Upper lobe of right lung (tissue), 1 donor: ENCODE measurements around the gene P3H2. TPM values are rescaled to one million over a fixed set of nuclear protein-coding genes. Genes with fewer than 3 reads are reported as not detected.

ENCODE experiments used
- ATAC-seq: fragments of 200-7000 bp; cut with Tn5 transposase; one replicate; pipeline ENCODE4 v1.9.1; 2020; ENCODE audit warnings: mild to moderate bottlenecking, moderate library complexity
- DNase-seq: peaks from one replicate; pipeline ENCODE4 v3.0.0-alpha.2; 2020
- H3K27ac ChIP-seq: fragments of 200-600 bp; one replicate; pipeline ENCODE4 v1.8.0; 2022
- H3K27me3 ChIP-seq: fragments of 200-600 bp; one replicate; pipeline ENCODE4 v1.8.0; 2022; ENCODE audit warnings: mild to moderate bottlenecking
- H3K36me3 ChIP-seq: fragments of 200-600 bp; one replicate; pipeline ENCODE4 v1.8.0; 2022
- H3K4me1 ChIP-seq: fragments of 200-600 bp; one replicate; pipeline ENCODE4 v1.8.0; 2022
- H3K4me3 ChIP-seq: fragments of 200-600 bp; one replicate; pipeline ENCODE4 v1.8.0; 2022; ENCODE audit warnings: mild to moderate bottlenecking
- H3K9me3 ChIP-seq: fragments of 200-600 bp; one replicate; pipeline ENCODE4 v1.8.0; 2022
- CTCF ChIP-seq: fragments of 200-600 bp; IDR thresholded peaks from one replicate; pipeline ENCODE4 v1.8.0; 2022; ENCODE audit warnings: antibody characterized with exemption
- intact Hi-C: fragments of 100-400 bp; cut with DNase I; formaldehyde crosslinking; loops from one replicate; pipeline ENCODE4 v1.11.0; 2022
- total RNA-seq: library from RNA; stranded (reverse); fragmentation: NEBNext Ultra II Directional; extraction: Animal tissue kit (Norgen Biotek cat#: 25700); gene quantifications from one replicate; pipeline ENCODE4 v1.2.1, GENCODE V29; 2021
- donor health status: DM: no; HTN: yes; CAD: no; lungs with severe emphysema.

The P3H2 gene
- total RNA-seq, 1 donor from 2014 or later, result 79.0 TPM

GRCh38 chr3:190121383-190121782 lies 686 bp upstream of the P3H2 start:
- intact Hi-C loops, result no loop called here
- peak overlapping the region; percentile 56 for H3K4me3 ChIP-seq
- peak overlapping the region; percentile 66 for H3K27ac ChIP-seq
- no peaks in the 10 kb centered on the region for H3K27me3 ChIP-seq
- no peaks in the 10 kb centered on the region for H3K9me3 ChIP-seq
- no peak for TF ChIP-seq CTCF
- no peaks in the 10 kb centered on the region for H3K36me3 ChIP-seq
- ATAC-seq (no peak), DNase-seq (no peak)
- H3K4me1 ChIP-seq, result peaks cover 8% of the 10 kb centered on the region

GRCh38 chr3:190121061-190121377 lies 322 bp upstream of the P3H2 start:
- Histone ChIP-seq H3K36me3 (no peaks in the 10 kb centered on the region), H3K4me1 (peaks cover 8% of the 10 kb centered on the region), H3K27ac (peak overlapping the region; percentile 66), H3K27me3 (no peaks in the 10 kb centered on the region), H3K9me3 (no peaks in the 10 kb centered on the region), H3K4me3 (peak overlapping the region; percentile 56)
- no peak for TF ChIP-seq CTCF
- ATAC-seq (no peak), DNase-seq (no peak)
- intact Hi-C loops, result no loop called here

- no peaks in the 10 kb centered on the region for H3K36me3 ChIP-seq
- TF ChIP-seq CTCF, result no peak
- intact Hi-C loops, result no loop called here
These were observed 1.0 kb downstream of the P3H2 start for GRCh38 chr3:190119461-190120268.

GRCh38 chr3:190118438-190118837 lies 2.3 kb downstream of the P3H2 start:
- peak overlapping the region; percentile 41 for H3K4me3 ChIP-seq
- no peak overlapping the region for H3K27ac ChIP-seq
- no peaks in the 10 kb centered on the region for H3K27me3 ChIP-seq
- ATAC-seq (no peak), DNase-seq (no peak)
- H3K9me3 ChIP-seq, result no peaks in the 10 kb centered on the region
- H3K4me1 ChIP-seq, result peaks cover 8% of the 10 kb centered on the region
- intact Hi-C loops, result no loop called here
- no peaks in the 10 kb centered on the region for H3K36me3 ChIP-seq
- no peak for TF ChIP-seq CTCF

More at GRCh38 chr3:190119461-190120268, 1.0 kb downstream of the P3H2 start:
- no peak for DNase-seq
- peaks cover 8% of the 10 kb centered on the region for H3K4me1 ChIP-seq
- no peak overlapping the region for H3K27ac ChIP-seq
- H3K27me3 ChIP-seq, result no peaks in the 10 kb centered on the region
- H3K9me3 ChIP-seq, result no peaks in the 10 kb centered on the region
- H3K4me3 ChIP-seq, result peak overlapping the region; percentile 56
- no peak for ATAC-seq

GRCh38 chr3:190117981-190118380 lies 2.7 kb downstream of the P3H2 start:
- no peaks in the 10 kb centered on the region for H3K36me3 ChIP-seq
- ATAC-seq (no peak), DNase-seq (no peak)
- H3K9me3 ChIP-seq, result no peaks in the 10 kb centered on the region
- intact Hi-C loops, result no loop called here
- H3K4me3 ChIP-seq, result peak overlapping the region; percentile 41
- peaks cover 8% of the 10 kb centered on the region for H3K4me1 ChIP-seq
- no peak overlapping the region for H3K27ac ChIP-seq
- H3K27me3 ChIP-seq, result no peaks in the 10 kb centered on the region
- no peak for TF ChIP-seq CTCF
